Skeletal muscle cell (primary cell): Measurements from ENCODE around the gene ZNF534.
"Not testable (repeated sequence)": the region's sequence is repeated elsewhere in the genome, so short reads cannot be mapped to it uniquely, and the experiment has no call there.

Experiments
- DNase-seq: peaks from one replicate; pipeline ENCODE4 v3.0.0-alpha.2; 2010; ENCODE audit warnings: low read depth
- H3K4me3 ChIP-seq: 2 replicates; pipeline ENCODE4 v1.5.1; 2011; ENCODE audit warnings: low read depth, mild to moderate bottlenecking, control low read depth, low read length, moderate library complexity

The ZNF534 gene

DNA sequence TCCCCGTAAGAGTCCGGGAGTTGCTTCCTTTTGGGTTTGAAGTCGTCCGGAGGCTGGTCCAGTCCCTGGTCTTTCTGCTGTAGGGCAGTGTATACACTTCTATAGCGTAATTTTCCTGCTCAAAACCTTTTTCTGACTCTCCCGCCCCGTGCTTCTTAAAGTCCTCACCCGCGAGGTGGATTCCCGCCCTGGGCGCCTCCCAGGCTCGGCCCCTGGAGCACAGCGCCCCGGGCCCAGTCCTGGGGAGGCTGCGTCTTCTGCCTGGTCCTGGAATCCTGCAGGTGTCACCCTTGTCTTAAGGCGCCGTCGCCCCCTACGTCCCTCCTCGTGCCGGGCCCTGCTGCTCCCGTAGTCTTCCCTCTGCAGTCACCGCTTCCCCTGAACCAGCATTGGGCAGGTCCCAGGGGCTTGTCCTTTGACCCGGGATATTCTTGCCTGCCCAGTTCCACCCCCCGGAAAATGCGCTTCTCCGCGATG lies 64.1 kb downstream of the ZNF534 start:
- DNase-seq = no peak
- H3K4me3 ChIP-seq = no peak overlapping the region

DNA sequence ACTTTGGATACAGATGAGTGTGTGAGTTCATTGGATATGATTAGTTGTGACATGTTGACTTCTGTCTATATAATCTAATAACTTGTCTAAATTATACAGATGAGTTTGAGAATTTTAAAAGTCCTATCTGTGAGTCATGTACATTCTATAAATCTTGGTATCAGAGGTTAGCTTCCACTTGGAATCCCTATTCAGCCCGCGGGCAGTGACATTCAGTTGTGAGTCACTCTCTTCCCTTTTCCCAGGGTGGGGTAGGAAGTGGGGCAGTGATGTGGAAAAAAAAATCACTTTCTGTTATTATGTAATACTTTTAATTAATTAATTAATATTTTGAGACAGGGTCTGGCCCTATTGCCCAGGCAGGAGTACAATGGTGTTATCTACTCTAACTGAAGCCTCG lies 65.6 kb downstream of the ZNF534 start:
- DNase-seq = no peak

DNA sequence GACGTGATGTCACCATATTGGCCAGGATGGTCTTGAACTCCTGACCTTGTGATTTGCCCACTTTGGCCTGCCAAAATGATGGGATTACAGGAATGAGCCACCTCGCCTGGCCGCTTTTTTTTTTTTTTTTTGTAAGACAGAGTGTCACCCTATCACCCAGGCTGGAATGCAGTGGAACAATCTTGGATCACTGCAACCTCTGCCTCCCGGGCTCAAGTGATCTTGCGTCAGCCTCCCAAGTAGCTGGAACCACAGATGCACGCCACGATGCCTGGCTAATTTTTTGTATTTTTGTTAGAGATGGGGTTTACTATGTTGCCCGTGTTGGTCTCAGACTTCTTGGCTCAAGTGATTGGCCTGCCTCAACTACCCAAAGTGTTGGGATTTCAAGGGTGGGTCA lies 69.6 kb downstream of the ZNF534 start:
- no peak for DNase-seq
- no peak overlapping the region for H3K4me3 ChIP-seq

More for the DNA sequence above, 65.6 kb downstream of the ZNF534 start:
- H3K4me3 ChIP-seq = no peak overlapping the region

DNA sequence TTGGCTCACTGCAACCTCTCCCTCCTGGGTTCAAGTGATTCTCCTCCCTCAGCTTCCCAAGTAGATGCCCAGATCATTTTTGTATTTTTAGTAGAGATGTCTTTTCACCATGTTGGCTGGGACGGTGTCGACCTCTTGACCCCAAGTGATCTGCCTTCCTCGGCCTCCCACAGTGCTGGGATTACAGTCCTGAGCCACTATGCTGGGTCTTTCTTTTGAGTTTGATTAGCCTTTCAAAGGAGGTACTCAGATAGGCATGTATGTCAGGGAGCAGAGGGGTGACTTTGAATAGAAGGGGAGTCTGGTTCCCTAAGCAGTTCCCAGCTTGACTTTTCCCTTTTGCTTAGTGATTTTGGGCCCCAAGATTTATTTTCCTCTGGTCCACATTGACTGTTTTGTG lies 71.5 kb downstream of the ZNF534 start:
- not testable (repeated sequence) for DNase-seq, H3K4me3 ChIP-seq

DNA sequence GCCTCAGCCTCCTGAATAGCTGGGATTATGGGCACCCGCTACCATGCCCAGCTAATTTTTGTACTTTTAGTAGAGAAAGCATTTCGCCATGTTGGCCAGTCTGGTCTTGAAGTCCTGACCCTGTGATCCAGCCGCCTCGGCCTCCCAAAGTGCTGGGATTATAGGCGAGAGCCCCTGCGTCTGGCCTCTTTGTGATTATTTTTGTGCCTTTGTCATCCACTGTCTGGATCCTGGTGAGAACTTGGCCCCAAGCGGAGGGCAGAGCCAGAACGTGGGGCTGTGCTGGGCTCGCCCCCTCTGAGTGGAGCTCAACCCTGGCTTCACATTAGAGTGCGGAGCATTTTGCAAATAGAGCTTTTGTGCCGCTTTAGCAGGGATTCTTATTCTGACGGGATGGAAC lies 72.0 kb downstream of the ZNF534 start:
- not testable (repeated sequence) for DNase-seq, H3K4me3 ChIP-seq
